NCI-H1092 treated with DMSO at 0.1 percent for 48 hours (cell line): Measurements from ENCODE around the gene FGFR3.

Source experiments
- DNase-seq: peaks from one replicate; lab custom pipeline; 2025; lab: John Stamatoyannopoulos, UW

The FGFR3 gene

GRCh38 chr4:1792832-1793495, at the start of gene FGFR3:
FGFR3 (plus strand) TSS chr4:1793293; CDS start chr4:1793935, 642 bp downstream.
- no peak for DNase-seq

GRCh38 chr4:1743551-1743950, 49.5 kb upstream of the FGFR3 start:
- no peak for DNase-seq

GRCh38 chr4:1743975-1744374, 49.1 kb upstream of the FGFR3 start:
- no peak for DNase-seq

- DNase-seq, result no peak
Observed at GRCh38 chr4:1744552-1744951, 48.5 kb upstream of the FGFR3 start.

GRCh38 chr4:1745165-1745564, 47.9 kb upstream of the FGFR3 start:
- DNase-seq, result no peak

GRCh38 chr4:1745697-1746096, 47.4 kb upstream of the FGFR3 start:
- DNase-seq, result no peak

- peak; percentile 57 for DNase-seq
Observed at GRCh38 chr4:1746265-1746691, 46.8 kb upstream of the FGFR3 start.

- no peak for DNase-seq
Observed at GRCh38 chr4:1746919-1747602, 46.0 kb upstream of the FGFR3 start.

GRCh38 chr4:1747603-1747967, 45.5 kb upstream of the FGFR3 start:
- DNase-seq, result no peak

GRCh38 chr4:1748465-1748995, 44.6 kb upstream of the FGFR3 start:
- peak; percentile 70 for DNase-seq

- DNase-seq, result no peak
Observed at GRCh38 chr4:1749370-1749769, 43.7 kb upstream of the FGFR3 start.

GRCh38 chr4:1749826-1750225, 43.3 kb upstream of the FGFR3 start:
- DNase-seq, result no peak

- no peak for DNase-seq
Observed at GRCh38 chr4:1750381-1751154, 42.5 kb upstream of the FGFR3 start.

GRCh38 chr4:1751155-1751918, 41.8 kb upstream of the FGFR3 start:
- DNase-seq, result no peak

GRCh38 chr4:1751919-1752283, 41.2 kb upstream of the FGFR3 start:
- DNase-seq, result no peak

GRCh38 chr4:1752284-1753041, 40.6 kb upstream of the FGFR3 start:
- DNase-seq, result no peak

- no peak for DNase-seq
Observed at GRCh38 chr4:1753294-1753696, 39.8 kb upstream of the FGFR3 start.

- no peak for DNase-seq
Observed at GRCh38 chr4:1753697-1754311, 39.3 kb upstream of the FGFR3 start.

- DNase-seq, result no peak
Observed at GRCh38 chr4:1754336-1754735, 38.8 kb upstream of the FGFR3 start.

- DNase-seq, result no peak
Observed at GRCh38 chr4:1755297-1755696, 37.8 kb upstream of the FGFR3 start.

GRCh38 chr4:1756079-1756478, 37.0 kb upstream of the FGFR3 start:
- DNase-seq, result no peak
